ENCODE data around the gene PRR16. TPM values are rescaled to one million over a fixed set of nuclear protein-coding genes. Genes with fewer than 3 reads are reported as not detected.

The PRR16 gene
- total RNA-seq, 1 donor from 2014 or later: 0.29 TPM

- CTCF ChIA-PET: no interaction called here
- ATAC-seq (ENCODE audit: low read depth): no peak
- intact Hi-C loops (cut with micrococcal nuclease): no loop called here
- DNase-seq: no peak
- H3K4me1 Mint-ChIP-seq: no peaks in the 10 kb centered on the region
- H3K9me3 Mint-ChIP-seq: no peaks in the 10 kb centered on the region
- H3K27ac Mint-ChIP-seq: no peak overlapping the region
- TF ChIP-seq, protein P1, sequence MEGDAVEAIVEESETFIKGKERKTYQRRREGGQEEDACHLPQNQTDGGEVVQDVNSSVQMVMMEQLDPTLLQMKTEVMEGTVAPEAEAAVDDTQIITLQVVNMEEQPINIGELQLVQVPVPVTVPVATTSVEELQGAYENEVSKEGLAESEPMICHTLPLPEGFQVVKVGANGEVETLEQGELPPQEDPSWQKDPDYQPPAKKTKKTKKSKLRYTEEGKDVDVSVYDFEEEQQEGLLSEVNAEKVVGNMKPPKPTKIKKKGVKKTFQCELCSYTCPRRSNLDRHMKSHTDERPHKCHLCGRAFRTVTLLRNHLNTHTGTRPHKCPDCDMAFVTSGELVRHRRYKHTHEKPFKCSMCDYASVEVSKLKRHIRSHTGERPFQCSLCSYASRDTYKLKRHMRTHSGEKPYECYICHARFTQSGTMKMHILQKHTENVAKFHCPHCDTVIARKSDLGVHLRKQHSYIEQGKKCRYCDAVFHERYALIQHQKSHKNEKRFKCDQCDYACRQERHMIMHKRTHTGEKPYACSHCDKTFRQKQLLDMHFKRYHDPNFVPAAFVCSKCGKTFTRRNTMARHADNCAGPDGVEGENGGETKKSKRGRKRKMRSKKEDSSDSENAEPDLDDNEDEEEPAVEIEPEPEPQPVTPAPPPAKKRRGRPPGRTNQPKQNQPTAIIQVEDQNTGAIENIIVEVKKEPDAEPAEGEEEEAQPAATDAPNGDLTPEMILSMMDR (IDR thresholded peaks at IDR 0.05): no peak
- H3K4me3 Mint-ChIP-seq: no peak overlapping the region
- no peaks in the 10 kb centered on the region for H3K27me3 Mint-ChIP-seq
- POLR2A ChIA-PET: no interaction called here
- no peaks in the 10 kb centered on the region for H3K36me3 Mint-ChIP-seq (ENCODE audit: low read depth)
Measured at GRCh38 chr5:120512068-120512467, 48.0 kb downstream of the PRR16 start.

DNA sequence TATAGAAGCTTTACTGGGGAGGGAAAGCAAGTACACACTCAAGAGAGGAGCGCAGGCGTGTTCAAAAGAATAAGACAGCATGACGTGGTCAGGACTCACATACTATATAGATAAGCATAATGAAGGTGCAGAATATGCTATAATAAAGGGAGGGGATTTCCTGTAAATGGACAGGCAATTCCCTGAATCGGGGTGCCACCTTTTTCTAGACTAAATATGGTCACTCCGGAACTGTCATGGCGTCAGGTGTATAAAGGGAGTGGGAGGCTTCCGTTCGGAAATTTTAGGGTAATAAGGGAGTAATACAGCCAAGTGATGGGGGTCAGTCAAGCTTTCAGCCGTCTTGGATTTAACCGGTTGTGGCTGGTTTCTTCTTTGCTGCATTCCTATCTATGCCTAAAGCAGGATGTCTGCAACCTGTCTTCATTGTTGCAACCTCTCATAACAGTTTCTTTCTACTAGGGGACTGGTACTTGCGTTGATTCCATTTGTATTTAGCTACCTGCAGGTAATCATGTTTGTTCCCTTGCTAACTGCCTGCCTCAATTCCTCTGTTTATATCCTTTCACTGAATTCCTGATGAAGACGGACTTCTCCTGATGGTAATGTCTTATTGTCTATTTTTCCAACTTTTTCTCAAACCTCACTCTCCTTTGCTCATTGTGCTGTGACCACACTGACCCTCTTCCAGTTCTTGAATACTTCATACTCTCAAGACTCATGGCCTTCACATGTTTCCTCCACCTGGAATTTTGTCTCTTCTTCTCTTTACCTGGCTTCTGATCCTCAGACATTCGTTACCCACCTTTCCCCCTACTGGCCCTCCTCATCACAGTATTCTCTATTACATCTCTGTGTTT is 48.9 kb downstream of the PRR16 start:
- Mint-ChIP-seq H3K27ac (no peak overlapping the region), H3K4me3 (no peak overlapping the region), H3K9me3 (no peaks in the 10 kb centered on the region), H3K27me3 (no peaks in the 10 kb centered on the region), H3K4me1 (no peaks in the 10 kb centered on the region), H3K36me3 (ENCODE audit: low read depth) (no peaks in the 10 kb centered on the region)
- ATAC-seq (ENCODE audit: low read depth) (no peak), DNase-seq (no peak)
- TF ChIP-seq, protein P1 (IDR thresholded peaks at IDR 0.05): no peak
- POLR2A ChIA-PET: no interaction called here
- intact Hi-C loops (cut with micrococcal nuclease): no loop called here
- CTCF ChIA-PET: no interaction called here

DNA sequence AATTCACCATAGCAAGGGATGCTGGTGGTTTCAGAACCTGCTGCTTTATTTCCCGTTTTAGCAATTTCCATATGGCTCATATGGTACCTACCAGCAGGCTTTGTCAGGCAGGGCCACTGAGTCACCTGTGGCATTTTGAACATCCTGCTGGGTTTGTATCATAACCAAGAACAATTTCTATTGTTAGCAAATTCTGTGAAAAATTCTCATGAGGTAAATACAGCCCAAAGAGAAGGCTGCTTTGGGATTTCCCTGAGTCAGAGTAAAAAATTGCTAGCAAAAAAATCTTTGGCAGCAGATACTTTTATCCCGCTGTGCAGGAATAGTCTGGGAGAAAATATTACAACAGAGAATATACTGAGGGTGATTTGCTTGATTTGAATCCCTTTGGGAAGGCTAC is 52.7 kb downstream of the PRR16 start:
- intact Hi-C loops (cut with micrococcal nuclease): no loop called here
- TF ChIP-seq, protein P1 (IDR thresholded peaks at IDR 0.05): no peak
- H3K9me3 Mint-ChIP-seq: no peaks in the 10 kb centered on the region
- no peak for ATAC-seq (ENCODE audit: low read depth)
- ChIA-PET CTCF (no interaction called here), POLR2A (no interaction called here)
- no peaks in the 10 kb centered on the region for H3K4me1 Mint-ChIP-seq
- H3K27ac Mint-ChIP-seq: no peak overlapping the region
- no peak for DNase-seq
- H3K27me3 Mint-ChIP-seq: no peaks in the 10 kb centered on the region
- no peaks in the 10 kb centered on the region for H3K36me3 Mint-ChIP-seq (ENCODE audit: low read depth)
- H3K4me3 Mint-ChIP-seq: no peak overlapping the region

GRCh38 chr5:120517607-120518252 is 53.6 kb downstream of the PRR16 start:
- Mint-ChIP-seq H3K36me3 (ENCODE audit: low read depth) (no peaks in the 10 kb centered on the region), H3K4me3 (no peak overlapping the region), H3K9me3 (no peaks in the 10 kb centered on the region), H3K27me3 (no peaks in the 10 kb centered on the region), H3K4me1 (no peaks in the 10 kb centered on the region), H3K27ac (no peak overlapping the region)
- intact Hi-C loops (cut with micrococcal nuclease): no loop called here
- no peak for ATAC-seq (ENCODE audit: low read depth)
- CTCF ChIA-PET: no interaction called here
- POLR2A ChIA-PET: no interaction called here
- TF ChIP-seq, protein P1 (IDR thresholded peaks at IDR 0.05): no peak
- no peak for DNase-seq

DNA sequence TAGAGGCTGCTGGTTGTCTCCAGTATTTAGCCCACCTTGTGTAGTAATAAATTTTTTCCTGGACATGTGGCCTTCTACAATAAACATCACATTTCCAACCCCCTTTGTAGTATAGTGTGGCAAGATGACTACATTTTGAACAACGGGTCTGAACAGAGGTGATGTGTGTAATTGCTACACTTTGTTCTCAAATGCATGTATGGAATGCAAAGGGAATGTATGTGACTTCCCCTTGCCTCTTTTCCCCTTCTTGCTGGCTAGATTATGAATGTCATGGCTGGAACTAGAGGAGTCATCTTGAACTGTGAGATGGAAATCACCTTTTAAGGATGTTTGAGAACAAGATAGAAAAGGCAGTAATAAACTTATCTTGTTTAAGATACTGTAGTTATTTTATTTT is 54.5 kb downstream of the PRR16 start:
- no peaks in the 10 kb centered on the region for H3K36me3 Mint-ChIP-seq (ENCODE audit: low read depth)
- no peaks in the 10 kb centered on the region for H3K9me3 Mint-ChIP-seq
- TF ChIP-seq, protein P1 (IDR thresholded peaks at IDR 0.05): no peak
- no peak overlapping the region for H3K4me3 Mint-ChIP-seq
- DNase-seq (no peak), ATAC-seq (ENCODE audit: low read depth) (no peak)
- H3K4me1 Mint-ChIP-seq: no peaks in the 10 kb centered on the region
- H3K27ac Mint-ChIP-seq: no peak overlapping the region
- CTCF ChIA-PET: no interaction called here
- intact Hi-C loops (cut with micrococcal nuclease): no loop called here
- H3K27me3 Mint-ChIP-seq: no peaks in the 10 kb centered on the region
- POLR2A ChIA-PET: no interaction called here
